ENCODE results near the gene EEF2KMT.
"Not testable (repeated sequence)": the region's sequence is repeated elsewhere in the genome, so short reads cannot be mapped to it uniquely, and the experiment has no call there.

Gene EEF2KMT, protein sequence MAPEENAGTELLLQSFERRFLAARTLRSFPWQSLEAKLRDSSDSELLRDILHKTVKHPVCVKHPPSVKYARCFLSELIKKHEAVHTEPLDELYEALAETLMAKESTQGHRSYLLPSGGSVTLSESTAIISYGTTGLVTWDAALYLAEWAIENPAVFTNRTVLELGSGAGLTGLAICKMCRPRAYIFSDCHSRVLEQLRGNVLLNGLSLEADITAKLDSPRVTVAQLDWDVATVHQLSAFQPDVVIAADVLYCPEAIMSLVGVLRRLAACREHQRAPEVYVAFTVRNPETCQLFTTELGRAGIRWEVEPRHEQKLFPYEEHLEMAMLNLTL

DNA sequence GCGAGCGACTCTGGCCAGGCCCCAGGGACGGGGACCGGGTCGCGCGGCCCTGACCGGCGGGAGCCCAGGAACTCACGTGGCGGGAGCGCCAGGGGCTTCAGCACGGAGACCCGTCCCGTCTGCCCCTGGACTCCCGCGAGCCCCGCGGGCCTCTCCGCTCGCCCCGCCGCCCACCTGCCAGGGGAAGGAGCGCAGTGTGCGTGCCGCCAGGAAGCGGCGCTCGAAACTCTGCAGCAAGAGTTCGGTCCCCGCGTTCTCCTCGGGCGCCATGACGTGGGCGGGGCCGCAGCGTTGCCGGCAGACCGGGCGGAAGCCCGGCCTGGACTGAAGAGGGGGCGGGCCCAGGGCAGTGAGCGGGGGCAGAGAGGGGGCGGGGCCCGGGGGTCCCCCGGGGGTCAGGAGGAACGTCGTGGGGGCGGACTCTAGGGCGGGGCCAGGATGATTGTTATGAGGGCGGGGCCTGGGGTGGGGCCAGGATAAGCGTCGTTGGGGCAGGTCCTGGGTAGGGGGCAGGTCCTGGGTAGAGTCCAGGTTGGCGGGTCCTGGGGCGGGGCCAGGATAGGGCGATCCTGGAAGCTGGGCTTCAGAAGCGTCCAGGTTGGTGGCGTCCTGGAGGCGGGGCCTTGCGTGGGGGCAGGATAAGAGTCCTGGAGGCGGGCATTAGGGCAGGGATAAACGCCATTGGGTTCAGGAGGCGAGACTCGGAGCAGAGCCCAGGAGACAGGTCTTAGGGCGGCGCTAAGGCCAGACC, at the start of gene EEF2KMT:
TSS of gene EEF2KMT (minus strand) at position 326 of the 751 bp plus-strand sequence. CDS start at position 270, 56 bp downstream.
- DNase-seq (ENCODE audit: low spot score) (peak; percentile 98), FAIRE-seq (peak; percentile 83)

DNA sequence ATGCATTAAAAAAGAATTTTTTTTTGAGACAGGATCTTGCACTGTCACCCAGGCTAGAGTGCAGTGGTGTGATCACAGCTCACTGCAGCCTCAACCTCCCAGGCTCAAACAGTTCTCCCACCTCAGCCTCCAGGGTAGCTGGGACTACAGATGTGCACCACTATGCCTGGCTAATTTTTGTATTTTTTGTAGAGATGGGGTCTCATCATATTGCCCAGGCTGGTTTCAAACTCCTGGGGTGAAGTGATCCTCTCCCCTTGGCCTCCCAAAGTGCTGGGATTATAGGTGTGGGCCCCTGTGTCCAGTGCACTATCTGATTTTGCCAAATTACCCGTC, 47.0 kb upstream of the EEF2KMT start:
- DNase-seq (ENCODE audit: low spot score); FAIRE-seq: not testable (repeated sequence)

DNA sequence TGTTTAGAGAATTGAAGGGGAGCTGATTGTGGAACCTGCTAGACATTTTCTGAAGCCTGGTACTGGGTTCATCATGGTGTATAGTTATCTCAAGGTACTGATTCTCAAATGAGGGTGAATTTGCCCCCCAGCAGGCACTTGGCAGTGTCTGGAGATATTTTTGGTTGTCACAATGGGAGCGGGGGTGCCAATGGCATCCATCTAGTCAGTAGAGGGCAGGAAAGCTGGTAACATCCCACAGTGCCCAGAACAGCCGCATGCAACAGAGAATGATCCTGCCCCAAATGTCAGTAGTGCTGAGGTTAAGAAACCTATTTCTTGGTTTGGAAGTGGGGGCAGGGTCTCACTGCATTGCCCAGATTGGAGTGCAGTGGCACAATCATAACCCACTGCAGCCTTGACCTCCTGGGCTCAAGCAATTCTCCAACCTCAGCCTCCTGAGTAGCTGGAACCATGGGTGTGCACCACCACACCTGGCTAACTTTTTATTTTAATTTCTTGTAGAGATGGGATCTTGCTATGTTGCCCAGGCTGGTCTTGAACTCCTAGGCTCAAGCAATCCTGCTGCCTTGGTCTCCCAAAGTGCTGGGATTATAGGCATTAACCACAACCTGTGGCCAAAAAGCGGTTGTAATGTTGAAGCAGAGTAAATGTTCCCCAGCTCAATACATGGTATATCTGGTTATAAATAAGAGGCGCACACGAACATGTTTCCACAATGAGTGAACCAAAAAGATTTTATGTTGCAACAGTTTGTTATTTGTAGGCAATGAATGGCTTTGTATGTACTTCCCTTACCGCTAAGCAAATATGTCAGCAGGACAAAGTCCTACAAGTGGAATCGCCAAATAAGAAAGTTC, 46.4 kb upstream of the EEF2KMT start:
- no peak for DNase-seq (ENCODE audit: low spot score)
- no peak for FAIRE-seq

DNA sequence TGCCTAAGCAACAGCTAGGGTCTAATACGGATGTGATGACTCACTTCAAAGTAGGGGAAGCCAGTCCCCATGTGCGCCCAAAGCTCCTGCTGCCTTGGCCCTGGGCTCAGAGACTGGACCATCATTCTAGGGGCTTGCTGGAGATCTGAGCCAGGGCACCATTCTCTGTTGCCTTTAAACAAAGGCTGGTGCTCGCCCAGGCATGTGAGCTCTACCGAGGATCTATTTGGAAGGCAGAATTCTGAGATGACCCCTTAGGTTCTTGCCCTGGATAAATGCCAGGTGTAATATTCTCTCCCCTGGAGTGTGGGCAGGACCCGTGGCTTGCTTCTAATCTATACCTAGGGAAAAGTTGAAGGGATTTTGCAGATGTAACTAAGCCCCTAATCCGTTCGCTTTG, 42.6 kb upstream of the EEF2KMT start:
- not testable (repeated sequence) for DNase-seq (ENCODE audit: low spot score)

DNA sequence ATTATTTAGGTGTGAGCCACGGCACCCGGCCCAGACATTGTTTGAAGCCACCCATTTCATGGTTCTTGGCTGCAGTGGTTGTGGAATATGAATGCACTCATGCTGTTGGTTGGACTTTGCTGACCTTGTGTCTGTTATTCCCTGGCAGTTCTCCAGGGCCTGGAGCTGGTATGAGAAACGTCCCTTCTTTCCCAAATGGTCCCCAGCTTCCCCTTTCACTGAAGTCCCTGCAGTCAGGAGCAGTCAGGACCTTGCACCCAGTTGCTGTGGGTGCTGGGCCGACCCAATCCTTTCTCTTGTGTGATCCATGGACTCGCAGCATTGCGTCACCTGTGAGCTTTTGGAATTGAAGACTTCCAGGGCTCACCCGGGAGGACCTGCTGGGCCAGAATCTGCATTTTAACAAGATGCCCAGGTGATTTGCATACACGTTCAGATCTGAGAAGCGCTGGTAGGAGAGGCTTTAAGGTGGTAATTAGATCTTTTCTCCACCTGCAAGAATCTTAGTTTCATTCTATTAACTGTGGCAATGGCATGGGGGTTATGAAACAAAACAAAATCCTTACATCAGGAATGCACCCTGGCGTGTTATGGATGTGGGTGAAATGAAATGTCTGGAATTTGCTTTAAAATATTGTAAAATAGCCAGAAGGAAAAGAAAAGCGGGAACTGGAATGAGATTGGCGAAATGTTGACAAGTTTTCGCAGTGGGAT, 37.3 kb upstream of the EEF2KMT start:
- not testable (repeated sequence) for FAIRE-seq; DNase-seq (ENCODE audit: low spot score)

More for the DNA sequence above, 42.6 kb upstream of the EEF2KMT start:
- not testable (repeated sequence) for FAIRE-seq

DNA sequence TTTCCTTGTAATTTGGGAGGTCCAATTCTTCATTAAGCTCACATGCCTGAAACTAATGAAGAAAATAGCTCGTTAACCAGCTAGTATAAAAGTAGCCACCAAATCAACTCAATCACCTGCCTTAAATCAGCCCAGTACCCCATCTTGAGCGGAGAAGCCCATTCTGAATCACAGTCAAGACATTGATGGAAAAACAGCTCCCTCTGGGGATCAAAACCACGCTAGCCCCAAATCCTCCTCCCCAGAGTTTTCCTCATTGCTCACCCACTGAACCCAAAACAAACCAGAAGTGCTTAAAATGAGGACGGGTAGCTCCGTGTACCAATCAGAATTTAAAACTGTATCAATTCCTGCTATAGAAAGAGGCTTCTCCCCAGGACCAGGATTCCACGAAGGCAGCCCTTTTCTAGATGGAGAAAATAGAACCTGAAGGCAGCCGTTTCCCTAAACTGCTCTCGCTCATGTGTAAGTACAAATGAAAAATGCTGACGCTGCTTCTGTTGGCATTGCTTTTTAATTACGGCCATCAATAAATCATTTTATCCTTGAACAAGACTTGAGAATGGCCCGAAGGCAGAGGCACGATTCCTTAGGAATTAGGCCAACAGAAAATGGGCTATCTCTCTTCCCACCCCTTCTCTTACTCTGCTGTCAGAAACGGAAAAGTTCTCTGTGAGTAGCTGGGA, 35.5 kb upstream of the EEF2KMT start:
- DNase-seq (ENCODE audit: low spot score); FAIRE-seq: not testable (repeated sequence)

DNA sequence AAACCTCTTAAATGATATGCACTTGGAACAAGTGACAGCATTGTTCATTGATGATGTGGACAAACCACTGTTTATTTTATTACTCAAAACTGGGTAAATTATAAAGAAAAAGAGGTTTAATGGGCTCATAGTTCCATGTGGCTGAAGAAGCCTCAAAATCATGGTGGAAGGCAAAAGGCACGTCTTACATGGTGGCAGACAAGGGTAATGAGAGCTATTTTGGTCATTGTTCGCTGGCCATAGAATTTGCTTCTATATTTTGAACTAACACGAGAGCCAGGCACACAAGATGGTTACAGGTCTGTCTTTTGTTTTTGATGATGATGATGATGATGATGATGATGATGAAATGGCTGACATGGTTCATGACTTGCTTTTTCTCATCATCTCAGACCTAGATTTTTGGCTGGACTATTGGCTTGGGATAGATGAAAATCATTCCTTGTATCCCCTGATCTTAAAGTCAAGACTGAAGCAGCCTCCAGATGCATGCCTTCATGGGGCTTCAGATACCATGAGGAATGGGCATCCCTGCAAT, 33.9 kb upstream of the EEF2KMT start:
- not testable (repeated sequence) for FAIRE-seq

DNA sequence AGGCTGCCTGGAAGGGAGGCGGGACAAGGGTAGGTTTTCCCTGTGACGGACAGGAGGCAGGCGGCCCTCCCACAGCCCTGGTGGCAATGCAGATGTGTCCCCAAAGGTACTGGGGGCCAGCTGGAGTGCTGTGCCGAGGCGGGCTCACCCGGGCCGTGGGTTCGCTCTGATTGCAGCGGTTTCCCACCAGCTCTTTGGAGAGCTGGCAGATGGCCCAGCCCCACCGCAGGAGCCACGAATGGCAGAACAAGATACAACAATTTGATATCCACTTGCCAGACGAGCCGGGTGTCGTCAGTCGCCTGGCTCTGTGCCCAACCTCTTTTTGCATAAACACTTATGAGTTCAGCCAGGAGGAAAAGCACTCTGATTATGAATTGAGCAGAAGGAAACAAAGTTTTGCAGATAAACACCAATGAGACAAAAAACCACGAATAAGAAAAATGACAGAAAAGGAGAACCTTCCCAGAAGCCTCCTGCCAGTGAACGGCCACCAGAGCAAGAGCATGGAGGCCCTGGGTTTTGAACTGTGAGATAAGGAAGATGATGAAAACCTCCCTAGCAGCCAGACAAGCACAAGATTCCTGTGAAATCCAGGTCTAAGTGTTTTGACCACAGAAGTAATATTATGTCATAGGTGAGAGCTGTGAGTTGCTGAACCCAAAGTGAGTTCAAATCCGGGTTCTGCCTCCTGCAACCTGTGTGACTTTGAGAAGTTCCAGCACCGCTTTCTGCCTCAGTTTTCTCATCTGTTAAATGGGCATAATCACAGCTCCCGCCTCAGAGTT, 19.9 kb upstream of the EEF2KMT start:
- not testable (repeated sequence) for FAIRE-seq; DNase-seq (ENCODE audit: low spot score)

More for the DNA sequence above, 33.9 kb upstream of the EEF2KMT start:
- not testable (repeated sequence) for DNase-seq (ENCODE audit: low spot score)

DNA sequence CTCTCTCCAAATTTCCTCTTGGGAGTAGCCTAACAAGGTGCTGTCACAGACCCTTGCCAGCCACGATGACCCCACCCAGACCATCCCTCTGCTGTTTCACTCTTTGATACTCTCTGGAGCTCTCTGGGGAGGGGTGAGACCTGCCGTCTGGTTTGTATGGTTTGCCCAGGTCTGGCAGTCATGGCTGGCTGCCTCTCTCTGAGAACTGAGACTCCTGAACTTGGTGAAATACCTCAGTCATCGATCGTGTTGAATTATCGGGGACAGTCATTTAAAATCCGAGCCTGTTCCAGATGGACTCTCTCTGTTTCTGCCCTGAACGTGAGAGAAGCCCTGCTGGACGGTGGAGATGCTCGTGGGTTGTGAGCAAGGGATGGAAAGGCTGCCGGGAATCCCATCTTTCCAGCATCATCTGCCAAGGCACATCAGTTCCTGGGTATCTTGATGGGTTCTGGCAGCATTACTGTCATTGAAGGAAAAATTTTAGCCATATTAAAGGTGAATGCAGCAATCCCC, 19.2 kb upstream of the EEF2KMT start:
- FAIRE-seq, result not testable (repeated sequence)

DNA sequence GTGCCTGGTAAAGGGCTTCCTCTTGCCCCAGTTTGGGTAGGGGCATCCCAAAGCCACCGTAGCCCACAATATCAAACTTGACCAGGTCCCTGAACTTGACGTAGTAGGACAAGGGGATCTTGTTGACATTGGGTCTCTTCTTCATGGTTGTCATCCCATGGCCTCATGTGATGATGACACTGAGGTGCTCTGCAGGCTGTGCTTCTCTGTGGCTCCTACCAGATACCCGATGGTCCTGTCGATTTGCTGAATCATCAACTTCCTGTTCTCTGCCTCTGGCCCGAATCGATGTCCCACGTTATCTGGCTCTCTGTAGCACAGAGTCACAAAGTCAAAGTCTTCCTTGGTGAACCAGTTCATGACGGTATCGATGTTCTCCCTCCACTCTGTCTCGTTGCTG, 13.3 kb upstream of the EEF2KMT start:
- FAIRE-seq; DNase-seq (ENCODE audit: low spot score): not testable (repeated sequence)

More for the DNA sequence above, 19.2 kb upstream of the EEF2KMT start:
- not testable (repeated sequence) for DNase-seq (ENCODE audit: low spot score)

DNA sequence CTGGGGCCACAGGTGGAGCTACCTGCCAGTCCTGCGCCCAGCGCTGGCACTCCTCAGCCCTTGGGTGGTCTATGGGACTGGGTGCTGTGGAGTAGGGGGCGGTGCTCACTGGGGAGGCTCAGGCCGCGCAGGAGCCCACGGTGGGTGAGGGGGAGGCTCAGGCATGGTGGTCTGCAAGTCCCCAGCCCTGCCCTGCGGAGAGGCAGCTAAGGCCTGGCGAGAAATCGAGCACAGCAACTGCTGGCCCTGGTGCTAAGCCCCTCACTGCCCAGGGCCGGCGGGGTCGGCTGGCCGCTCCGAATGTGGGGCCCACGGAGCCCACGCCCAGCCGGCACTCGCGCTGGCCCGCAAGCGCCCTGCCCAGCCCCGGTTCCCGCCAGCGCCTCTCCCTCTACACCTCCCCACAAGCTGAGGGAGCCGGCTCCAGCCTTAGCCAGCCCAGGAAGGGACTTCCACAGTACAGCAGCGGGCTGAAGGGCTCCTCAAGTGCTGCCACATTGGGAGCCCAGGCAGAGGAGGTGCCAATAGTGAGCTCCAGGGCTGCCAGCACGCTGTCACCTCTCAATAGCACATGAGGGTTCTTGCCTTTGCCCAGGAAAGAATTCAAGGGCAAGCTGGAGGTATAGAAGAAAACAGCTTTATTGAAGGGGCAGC, 11.0 kb upstream of the EEF2KMT start:
- FAIRE-seq, result no peak
- no peak for DNase-seq (ENCODE audit: low spot score)

DNA sequence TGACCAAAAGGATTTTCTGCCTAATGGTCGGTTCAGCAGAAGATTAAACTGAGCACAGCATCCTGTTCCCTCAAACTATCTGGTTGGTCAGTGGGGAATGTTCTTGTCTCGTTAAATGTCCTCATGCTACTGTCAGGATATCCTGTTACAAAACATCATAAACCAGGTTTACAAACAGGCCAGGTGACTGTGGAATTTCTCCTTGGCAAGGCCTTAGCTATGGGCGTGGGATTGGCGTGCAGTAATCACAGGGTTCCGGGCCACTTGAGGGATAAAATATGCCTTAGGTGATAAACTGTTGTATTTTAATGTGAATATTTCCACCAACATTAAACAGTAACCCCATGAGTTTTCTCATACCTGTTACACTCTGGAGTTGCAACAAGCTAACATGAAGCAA, 7.4 kb upstream of the EEF2KMT start:
- not testable (repeated sequence) for DNase-seq (ENCODE audit: low spot score); FAIRE-seq

DNA sequence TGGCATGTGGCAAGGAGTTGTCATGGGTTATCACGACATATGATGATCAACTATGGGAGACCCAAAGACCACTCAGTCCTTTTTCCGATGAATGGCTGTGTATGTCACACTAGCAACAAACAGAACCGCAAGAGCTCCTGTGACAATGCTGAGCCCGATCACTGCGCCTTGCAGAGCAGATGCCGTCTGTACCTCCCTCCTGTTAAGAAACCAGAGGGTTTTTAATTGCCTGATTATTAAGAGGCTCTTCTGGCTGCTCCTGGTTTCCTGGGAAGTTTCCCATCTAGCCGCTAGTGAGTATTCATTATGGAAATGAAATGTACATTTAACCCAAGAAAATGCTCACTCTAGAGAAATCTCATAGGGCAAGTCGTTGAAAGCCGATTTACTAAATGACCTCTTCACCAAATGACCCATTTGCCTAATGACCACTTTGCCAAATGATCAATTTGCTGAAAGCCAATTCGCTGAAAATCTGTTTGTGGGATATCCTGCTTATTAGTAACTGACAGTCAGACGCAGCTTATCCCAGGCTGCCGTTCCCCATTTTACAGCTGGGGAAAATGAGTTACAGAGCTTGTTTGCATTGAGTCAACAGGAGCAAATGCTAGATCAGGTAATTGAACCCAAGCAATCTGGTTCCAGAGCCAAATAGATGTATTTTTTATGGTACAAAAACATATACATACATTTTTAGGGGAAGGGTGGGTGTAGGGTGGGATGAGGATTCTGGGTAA, 5.9 kb upstream of the EEF2KMT start:
- FAIRE-seq; DNase-seq (ENCODE audit: low spot score): not testable (repeated sequence)

DNA sequence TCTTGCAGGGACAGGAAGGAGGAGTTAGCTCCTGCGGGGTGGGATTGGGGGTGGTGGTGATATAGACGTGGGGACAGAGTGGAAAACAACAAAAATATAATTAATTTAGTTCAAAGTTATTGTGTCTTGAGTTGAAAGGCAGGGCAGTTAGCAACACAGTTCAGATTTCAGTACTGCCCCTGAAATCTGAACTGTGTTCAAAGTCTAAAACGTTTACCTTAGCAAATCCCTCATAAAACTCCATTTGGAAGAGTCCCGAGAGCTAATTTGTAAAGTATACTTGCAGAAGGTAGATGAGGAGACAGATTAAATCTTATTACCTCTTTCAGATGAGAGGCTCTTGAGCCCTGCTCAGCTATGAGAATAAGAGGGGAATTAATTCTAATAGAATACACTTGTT, 1.6 kb upstream of the EEF2KMT start:
- not testable (repeated sequence) for DNase-seq (ENCODE audit: low spot score); FAIRE-seq

DNA sequence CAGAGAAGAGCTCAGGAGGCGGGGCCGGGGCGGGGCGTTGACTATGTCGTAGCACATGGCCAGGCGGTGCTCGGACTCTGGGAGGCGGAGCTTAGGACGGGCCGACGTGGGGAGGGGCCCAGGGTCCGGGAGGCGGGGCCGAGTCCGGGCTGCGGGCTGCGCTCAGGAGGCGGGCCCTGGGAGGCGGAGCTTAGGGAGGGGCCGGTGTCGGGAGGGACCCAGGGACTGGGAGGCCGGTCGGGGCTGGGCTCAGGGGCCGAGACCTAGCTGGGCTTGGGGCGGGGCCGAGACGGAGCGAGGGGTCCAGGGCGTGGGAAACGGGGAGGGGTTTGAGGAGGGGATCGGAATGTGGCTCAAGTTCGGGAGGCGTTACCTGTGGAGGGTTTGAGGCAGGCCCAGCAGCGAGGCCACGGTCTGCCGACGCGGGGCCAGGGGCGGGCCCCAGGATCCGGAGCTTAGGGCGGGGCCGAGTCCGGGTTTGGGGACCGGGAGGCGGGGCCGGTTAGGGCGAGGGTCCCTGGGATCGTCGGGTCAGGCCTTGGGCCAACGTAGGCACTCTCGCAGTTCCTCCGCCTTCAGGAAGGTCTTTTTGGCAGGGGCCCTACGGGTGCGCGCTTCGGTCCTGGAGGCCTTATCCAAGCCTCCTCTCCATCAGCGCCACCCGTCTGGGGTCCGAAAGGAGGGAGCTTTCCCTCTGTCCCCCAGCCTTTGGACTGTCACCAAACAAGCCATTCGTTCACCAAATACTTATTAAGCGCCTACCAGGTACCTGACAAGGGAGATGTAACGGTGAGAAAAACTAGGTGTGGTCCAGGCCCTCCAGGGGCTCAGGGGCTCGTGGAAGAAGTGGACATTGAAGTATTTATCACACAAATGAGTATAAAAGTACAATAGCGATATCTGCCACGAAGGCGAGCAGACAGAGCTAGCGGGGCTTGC, 895 bp upstream of the EEF2KMT start:
- DNase-seq (ENCODE audit: low spot score), result peak; percentile 3
- FAIRE-seq, result not testable (repeated sequence)

DNA sequence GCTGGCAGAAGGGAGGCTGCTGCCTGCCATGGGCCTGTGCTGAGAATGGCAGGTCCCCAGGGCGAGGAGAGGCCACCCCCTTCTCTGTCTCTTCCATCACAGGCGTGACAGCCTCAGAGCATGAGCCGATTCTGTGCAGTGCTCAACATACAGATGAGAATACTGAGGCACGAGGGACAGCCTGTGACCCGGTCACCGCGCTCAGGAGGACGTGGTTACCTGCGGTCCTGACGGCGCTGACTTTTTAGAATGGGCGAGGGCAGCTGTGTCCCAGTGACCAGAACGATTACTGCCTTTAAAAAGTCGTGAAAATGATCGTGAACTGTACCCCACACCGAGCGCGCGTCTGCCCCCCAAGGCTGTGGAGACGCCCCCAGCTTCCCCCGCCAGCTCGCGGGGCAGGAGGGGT, 530 bp downstream of the EEF2KMT start:
- DNase-seq (ENCODE audit: low spot score), result peak; percentile 10
- FAIRE-seq, result not testable (repeated sequence)

All from RCC 7860 (cell line).